ENCODE results near the gene COL4A2.

DNA sequence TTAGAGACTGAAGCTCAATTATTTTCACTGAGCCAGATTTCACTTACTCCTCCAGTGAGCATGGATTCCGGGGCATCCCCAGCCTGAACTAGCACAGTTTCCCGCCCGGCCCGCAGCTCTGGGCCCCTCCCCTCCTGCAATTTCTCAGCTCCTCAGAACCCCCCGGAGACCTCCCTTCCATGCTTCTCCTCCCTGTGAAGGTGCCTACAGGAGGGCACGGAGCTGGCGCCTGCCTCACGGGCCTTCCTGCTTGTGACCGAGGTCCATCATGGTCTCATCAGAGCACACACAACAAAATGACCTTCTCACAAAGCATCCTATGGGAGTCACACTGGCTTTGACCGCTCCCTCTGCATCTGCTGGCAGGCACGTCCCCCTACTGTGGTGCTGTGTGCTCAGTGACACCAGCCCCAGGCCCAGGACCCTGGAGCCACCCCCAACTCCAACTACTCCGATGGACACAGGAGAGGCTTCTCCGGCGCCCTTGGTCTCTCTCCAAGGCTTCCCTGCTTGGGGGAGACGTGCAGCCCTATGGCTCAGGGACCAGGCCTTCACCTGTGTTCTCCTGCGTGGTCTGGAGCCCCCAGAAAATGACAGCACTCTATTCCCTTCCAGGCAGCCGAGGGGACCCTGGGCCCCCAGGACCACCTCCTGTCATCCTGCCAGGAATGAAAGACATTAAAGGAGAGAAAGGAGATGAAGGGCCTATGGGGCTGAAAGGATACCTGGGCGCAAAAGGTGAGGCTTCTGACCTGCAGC, 177.4 kb downstream of the COL4A2 start:
- no peak for TF ChIP-seq POLR2AphosphoS5 (IDR thresholded peaks at IDR 0.05)
- TF ChIP-seq, protein P1, sequence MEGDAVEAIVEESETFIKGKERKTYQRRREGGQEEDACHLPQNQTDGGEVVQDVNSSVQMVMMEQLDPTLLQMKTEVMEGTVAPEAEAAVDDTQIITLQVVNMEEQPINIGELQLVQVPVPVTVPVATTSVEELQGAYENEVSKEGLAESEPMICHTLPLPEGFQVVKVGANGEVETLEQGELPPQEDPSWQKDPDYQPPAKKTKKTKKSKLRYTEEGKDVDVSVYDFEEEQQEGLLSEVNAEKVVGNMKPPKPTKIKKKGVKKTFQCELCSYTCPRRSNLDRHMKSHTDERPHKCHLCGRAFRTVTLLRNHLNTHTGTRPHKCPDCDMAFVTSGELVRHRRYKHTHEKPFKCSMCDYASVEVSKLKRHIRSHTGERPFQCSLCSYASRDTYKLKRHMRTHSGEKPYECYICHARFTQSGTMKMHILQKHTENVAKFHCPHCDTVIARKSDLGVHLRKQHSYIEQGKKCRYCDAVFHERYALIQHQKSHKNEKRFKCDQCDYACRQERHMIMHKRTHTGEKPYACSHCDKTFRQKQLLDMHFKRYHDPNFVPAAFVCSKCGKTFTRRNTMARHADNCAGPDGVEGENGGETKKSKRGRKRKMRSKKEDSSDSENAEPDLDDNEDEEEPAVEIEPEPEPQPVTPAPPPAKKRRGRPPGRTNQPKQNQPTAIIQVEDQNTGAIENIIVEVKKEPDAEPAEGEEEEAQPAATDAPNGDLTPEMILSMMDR (IDR thresholded peaks at IDR 0.05) = no peak
- no peak for TF ChIP-seq POLR2A (IDR thresholded peaks at IDR 0.05; ENCODE audit: low read depth)

Data from esophagus muscularis mucosa (tissue), 3 donors.